GM18526 (cell line): Measurements from ENCODE around the gene SYPL1.

ENCODE experiments used
- POLR2A ChIP-seq: IDR thresholded peaks from 3 replicates; pipeline ENCODE4 v1.6.1; 2011; ENCODE audit not compliant: insufficient read length; ENCODE audit errors: extremely low read depth

SYPL1 gene

DNA sequence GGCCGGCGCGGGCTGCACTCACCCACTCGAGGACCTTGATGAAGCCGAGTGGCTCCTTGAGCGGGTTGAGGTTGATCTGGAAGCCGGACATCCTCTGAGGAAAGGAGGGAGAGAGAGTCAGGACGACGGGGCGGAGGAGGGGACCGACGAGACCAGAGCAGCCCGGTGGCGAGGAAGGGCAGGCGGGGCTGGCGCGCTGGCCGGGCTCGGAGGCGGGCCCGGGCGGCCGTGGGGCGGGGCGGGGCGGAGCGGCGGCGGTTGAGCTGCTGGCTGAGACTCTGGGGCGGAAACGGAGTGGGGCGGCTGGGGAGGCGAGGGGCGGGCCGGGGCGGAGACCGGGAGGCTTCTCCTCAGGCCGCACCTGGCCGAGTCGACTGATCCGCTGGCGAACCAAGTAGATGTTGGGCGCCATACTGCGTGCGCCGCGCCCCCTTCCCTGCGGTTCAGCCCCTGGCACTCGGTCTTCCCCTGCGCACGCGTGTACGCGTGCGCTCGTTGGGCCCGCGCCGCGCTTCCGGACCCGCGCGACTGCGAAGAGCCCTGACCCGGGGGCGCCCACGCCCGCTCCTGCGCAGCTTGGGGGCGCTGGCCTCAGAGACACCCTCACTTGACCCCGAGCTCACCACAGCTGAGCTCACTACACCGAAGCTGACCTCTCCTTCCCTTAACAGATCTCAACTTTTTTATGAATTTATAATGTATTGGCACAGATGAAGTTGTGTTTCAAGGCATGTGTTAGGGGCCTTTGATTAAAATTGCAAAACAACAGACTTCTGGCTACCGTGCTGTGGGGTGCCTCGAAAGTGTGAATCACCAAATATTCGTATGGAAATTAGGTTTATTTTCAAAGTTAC lies at the start of gene SYPL1:
SYPL1 (minus strand) TSS at position 195 of the 854 bp plus-strand sequence; CDS start at position 91, 104 bp downstream.
- TF ChIP-seq POLR2A = peak; percentile 57

- TF ChIP-seq POLR2A = no peak
Observed at GRCh38 chr7:106155027-106155426, 42.9 kb upstream of the SYPL1 start.

DNA sequence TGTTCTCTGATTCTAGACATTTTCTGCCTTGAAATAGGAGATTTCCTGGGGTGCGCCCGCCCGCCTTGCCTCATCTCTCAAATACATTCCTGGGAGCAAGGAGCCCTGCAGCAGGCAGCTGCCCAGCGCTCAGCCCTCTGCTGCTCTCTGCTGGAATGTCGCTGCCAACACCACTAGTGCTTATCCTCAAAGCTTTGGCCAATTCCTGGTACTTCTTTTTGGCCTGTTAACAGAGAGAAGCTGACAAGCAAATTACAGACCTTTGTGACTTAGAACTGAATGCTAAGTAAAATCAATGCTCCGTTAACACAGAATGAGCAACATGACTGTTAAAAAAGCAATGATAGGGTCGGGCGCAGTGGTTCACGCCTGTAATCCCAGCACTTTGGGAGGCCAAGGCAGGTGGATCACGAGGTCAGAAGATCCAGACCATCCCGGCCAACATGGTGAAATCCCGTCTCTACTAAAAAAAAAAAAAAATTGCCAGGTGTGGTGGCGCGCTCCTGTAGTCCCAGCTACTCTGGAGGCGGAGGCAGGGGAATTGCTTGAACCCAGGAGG lies 41.9 kb upstream of the SYPL1 start:
- no peak for TF ChIP-seq POLR2A

- TF ChIP-seq POLR2A = no peak
Observed at GRCh38 chr7:106152313-106152665, 40.2 kb upstream of the SYPL1 start.

DNA sequence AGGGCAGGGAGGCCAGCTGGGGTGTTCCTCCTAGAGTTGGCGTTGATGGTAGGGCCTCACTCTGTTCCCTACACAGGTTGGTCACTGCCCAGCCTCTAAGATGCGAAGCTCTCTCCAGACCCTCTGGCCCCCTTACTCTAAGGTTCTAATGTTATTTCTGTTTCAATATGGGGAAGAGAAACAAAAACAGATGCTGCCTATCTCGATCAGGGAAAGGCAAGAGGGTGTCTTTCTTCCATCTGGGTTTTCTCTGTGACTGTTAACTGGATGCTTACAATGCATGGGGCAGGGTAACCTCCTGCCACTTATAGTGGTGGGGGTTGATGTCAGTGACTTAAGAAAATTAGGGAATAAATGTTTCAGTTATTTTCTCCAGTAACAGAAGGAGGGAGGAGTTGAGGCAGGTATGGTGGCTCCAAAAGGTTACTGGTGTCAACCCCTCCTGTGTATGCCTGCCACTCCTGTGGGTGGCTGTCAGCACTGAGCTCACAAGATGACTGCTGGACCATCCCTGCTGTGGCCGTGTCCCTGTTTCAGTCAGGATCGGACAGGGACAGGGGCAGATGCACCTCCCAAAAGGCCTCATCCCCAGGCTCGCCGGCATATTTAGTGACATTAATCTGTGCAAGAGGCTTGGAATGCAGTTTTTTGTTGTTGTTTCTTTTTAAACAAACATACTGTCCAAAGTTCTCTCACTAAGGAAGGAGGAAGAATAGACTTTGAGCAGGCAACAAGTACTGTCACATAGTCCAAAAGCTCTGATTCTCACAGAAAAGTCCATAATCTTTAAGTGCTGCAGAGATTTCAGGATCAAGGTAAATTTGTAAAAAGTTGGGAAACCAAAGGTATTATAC lies 39.6 kb upstream of the SYPL1 start:
- TF ChIP-seq POLR2A = no peak

GRCh38 chr7:106143711-106144337 lies 31.7 kb upstream of the SYPL1 start:
- TF ChIP-seq POLR2A = no peak

- no peak for TF ChIP-seq POLR2A
Observed at GRCh38 chr7:106142136-106142535, 30.0 kb upstream of the SYPL1 start.

DNA sequence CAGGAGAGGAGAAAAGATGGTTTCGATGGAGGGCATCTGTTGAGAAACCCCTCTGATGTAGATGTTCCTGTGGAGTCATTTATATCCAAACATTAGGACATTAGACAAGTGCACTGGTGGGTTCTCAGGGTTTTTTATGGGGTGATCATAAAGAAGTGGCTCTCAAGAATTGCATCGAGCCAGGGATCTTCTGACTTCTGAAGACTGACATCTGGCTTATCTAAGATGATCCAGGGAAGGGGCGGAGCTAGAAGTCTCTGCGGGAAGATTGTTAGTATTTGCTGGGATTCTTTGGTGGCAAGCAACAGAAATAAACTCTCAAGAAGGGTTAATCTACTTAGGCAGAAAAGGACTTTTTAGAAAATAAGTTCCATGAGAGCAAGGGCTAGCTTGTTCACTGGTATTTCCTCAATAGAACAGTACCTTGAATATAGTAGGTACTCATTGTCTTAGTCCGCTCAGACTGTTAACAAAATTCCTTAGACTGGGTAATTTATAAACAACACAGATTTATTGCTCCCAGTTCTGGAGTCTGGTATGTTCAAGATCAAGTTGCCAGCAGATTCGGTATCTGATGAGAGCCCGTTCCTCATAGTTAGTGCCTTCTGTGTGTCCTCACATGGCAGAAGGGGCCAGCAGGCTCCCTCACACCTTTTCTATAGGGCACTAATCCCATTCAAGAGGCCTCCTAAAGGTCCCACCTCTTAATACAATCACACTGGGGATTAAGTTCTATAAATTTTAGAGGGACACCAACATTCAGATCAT lies 28.5 kb upstream of the SYPL1 start:
- TF ChIP-seq POLR2A = no peak

DNA sequence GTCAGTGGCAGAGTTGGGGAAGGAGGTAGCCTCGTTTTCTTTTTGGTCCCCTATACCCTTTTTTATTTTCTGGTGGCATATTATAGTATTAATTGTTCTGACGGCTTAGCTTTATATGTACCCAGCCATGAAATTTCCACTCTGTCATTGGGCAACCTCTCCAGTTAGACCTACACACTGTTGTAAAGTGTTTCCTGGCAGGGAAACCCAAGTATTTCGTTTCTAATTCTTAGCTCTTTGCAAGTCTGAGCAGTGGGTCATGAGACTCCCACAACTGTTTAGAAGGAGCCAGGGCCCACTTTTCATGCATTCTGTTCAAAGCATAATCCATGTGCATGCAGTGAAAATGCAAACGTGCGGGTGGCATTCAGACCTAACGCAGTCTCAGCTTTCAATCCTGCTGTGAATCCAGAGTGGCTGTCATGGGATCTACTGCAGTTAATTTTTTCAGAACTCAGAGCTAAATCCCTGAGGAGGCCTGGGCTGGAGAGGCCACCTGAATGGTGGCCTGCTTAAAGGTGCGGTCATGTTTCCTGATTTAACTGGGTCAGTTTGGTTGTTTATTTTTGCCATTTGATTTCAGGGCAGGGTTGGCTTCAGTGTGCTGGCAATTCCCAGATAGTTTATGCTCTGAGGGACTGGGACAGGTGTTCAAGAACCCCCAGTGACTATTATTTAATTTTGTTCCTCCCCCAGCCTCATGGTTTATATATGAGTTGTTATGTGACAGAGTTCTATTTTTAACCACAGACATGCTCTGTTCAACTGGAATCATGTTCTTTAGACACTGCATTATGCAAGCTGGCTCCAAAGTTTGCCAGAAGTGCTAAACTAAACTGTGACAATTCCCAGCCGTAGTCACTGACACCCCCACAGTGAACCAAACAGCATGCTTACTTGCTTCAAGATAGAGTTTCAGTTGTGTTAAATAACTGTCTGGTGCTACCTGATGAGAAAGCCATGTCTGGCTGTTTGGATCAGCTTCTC lies 27.4 kb upstream of the SYPL1 start:
- no peak for TF ChIP-seq POLR2A

DNA sequence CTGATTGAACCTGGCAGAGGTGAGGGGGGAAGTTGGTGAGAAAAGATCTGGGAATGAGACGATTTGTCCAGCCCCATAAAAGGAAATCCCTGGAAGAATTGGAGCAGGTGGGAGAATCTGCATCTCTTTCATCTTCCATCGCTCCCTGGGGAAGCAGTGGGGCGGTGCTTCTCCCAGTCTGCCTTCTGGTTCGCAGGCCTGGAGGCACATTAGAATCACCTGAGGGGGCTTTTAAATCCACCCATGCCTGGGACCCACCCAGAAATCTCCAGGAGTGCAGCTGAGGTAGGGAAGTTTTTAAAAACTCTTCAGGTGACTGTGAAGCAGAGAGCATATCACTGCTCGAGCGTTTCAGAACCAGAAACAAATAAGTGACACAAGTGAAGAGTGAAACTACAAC lies 26.7 kb upstream of the SYPL1 start:
- TF ChIP-seq POLR2A = no peak

DNA sequence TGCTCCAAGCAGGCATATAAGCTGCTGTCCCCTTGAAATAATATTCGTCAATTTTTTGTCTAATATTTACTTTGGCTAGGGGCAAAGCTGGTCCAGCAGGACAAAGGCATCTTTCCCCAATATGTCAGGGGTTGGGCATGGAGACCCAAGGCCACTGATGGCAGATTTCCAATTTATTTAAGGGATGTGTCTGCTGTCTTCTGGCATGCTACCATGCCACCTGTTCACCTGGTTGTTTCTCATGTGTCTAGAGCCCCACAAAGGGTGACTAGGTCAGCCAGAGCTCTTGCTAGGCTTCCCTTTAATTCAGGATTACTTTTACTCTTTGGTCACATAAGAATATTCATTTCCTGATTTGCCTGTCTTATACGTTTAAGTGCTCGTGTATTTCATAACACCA lies 22.1 kb upstream of the SYPL1 start:
- TF ChIP-seq POLR2A = no peak

GRCh38 chr7:106129291-106129690 lies 17.2 kb upstream of the SYPL1 start:
- TF ChIP-seq POLR2A = no peak

- TF ChIP-seq POLR2A = no peak
Observed at GRCh38 chr7:106128836-106129235, 16.7 kb upstream of the SYPL1 start.

DNA sequence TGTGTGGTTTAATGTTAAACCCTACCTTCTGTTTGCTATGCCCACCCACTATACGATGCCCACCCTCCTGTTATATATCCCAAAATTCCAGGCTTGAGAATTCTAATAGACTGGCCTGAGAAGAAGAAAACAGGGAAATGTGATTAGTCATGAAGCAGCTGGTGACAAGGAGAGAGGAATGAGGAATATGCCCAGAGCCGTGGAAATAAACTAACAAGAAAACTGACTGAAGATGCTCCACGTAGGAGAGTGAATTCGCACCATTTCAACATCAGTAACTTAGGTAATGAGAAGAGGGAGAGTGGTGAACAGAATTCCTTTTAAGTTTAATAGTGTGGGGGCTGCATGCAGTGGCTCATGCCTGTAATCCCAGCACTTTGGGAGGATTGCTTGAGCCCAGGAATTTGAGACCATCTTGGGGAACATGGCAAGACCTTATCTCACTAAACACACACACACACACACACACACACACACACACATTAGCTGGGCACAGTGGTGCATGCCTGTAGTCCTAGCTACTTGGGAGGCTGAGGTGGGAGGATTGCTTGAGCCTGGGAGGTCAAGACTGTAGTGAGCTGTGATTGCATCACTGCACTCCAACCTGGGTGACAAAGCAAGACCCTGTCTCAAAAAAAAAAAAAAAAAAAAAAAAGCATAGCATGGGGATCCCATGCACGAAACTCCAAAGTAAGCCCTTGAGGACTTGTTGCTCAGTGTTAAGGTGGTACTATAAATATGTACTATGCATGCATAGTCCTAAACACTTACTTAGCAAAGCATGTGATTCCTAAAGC lies 16.1 kb upstream of the SYPL1 start:
- TF ChIP-seq POLR2A = no peak
